HG02798 (cell line): ENCODE measurements around the gene IGSF5.
"Not testable (repeated sequence)": the region's sequence is repeated elsewhere in the genome, so short reads cannot be mapped to it uniquely, and the experiment has no call there.

Source experiments
- ATAC-seq: cut with Tn5 transposase; IDR thresholded peaks from one replicate; pipeline ENCODE4 v1.9.1; 2021; ENCODE audit warnings: mild to moderate bottlenecking; ENCODE audit not compliant: unreplicated experiment, poor library complexity

Gene IGSF5

GRCh38 chr21:39737376-39738000 is 7.5 kb upstream of the IGSF5 start:
- no peak for ATAC-seq

- ATAC-seq, result no peak
Measured at GRCh38 chr21:39738566-39738965, 6.4 kb upstream of the IGSF5 start.

GRCh38 chr21:39739531-39739930 is 5.5 kb upstream of the IGSF5 start:
- ATAC-seq, result not testable (repeated sequence)

GRCh38 chr21:39742561-39742960 is 2.4 kb upstream of the IGSF5 start:
- not testable (repeated sequence) for ATAC-seq

- not testable (repeated sequence) for ATAC-seq
Measured at GRCh38 chr21:39745332-39745731, 349 bp downstream of the IGSF5 start.

- ATAC-seq, result no peak
Measured at GRCh38 chr21:39750670-39751069, 5.7 kb downstream of the IGSF5 start.

- ATAC-seq, result no peak
Measured at GRCh38 chr21:39754811-39755210, 9.8 kb downstream of the IGSF5 start.

- ATAC-seq, result no peak
Measured at GRCh38 chr21:39756285-39756684, 11.3 kb downstream of the IGSF5 start.

DNA sequence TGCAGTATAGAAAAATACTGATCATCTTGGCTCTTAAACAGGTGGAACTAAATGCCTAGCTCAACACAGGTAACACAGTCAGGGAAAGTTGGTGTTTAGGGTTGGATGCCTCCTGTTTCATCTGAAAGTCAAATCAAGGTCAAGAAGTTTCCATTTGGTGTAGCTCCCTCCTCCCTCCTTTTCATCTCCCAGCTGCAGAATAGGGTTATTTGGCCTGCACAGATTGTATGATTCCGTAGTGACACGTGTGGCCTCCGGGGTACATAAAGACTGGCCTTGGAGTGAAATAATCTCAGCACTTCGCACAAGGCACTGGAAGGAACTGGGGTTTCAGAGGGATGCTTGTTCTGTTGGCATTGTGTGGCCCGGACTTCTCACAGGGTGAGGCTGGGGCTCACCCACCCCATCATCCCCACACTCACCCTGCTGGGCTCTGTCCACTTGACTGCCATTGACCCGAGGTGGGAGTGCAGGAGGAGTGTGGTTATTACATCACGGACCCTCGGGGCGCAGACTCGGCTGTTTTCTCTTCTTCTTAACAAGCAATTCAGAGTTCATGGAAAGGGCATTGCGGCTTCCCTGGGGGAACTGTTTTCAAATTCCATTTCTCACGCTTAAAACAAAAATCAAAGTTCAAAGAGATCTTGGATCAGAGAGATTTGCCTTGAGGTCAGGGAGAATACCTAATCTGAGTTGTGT is 18.4 kb downstream of the IGSF5 start:
- ATAC-seq, result no peak

- no peak for ATAC-seq
Measured at GRCh38 chr21:39774227-39774626, 29.2 kb downstream of the IGSF5 start.

DNA sequence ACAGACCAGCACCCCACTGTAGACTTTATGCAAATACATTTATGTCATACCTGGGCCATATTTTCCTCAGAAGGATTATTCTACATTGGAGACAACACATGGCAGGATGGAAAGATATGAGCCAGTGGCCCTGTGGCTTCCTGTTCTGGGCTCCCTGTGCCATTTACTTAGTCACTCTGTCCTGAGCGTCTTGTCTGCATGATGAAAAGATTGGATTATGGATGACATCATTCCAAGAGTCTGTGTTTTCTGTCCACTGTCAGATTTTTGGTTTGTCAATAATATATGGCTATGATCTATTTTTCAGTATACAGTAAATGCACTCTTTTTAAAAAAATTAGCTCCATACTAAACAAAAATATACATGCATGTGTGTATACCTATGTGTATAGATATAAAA is 30.8 kb downstream of the IGSF5 start:
- ATAC-seq, result no peak

DNA sequence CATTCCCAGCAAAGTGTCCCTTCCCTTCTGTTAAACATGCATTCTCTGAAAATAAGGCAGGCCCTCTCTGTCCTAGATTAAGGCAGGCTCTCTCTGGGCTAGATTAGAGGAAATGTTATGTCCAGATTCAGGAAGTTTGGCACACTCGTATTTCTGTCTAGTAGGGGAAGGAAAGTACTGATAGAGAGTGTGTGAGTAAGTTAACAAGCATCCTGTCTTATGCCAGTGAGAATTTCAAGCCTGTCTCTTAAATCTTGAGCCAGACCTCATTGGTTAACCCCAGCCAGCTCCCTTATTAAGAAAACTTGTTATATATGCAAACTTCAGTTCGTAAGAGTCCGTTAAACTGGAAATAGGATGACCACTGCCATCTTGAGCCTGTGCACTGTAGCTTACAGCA is 31.6 kb downstream of the IGSF5 start:
- no peak for ATAC-seq

- ATAC-seq, result no peak
Measured at GRCh38 chr21:39781331-39781730, 36.3 kb downstream of the IGSF5 start.

- ATAC-seq, result no peak
Measured at GRCh38 chr21:39788383-39788782, 43.4 kb downstream of the IGSF5 start.

- no peak for ATAC-seq
Measured at GRCh38 chr21:39796466-39796865, 51.5 kb downstream of the IGSF5 start.

GRCh38 chr21:39799178-39799577 is 54.2 kb downstream of the IGSF5 start:
- no peak for ATAC-seq

DNA sequence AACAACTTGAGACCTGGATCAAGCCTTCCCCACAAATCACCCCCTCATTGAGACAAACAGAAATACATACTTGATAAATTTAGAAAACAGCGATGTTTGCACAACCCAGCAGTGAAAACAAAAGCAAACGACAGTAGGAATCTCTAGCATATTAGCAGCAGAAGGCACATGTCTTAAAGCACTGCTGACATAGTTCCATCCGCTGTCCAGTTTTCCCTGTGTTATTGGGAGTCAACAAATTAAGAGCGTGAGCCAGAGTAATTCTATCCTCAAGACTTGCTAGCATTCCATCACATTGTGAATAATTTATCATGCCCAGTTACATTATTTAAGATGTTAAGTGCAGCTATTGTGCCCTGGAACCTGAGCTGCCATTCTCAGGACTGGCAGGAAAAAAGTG is 55.3 kb downstream of the IGSF5 start:
- ATAC-seq, result no peak

DNA sequence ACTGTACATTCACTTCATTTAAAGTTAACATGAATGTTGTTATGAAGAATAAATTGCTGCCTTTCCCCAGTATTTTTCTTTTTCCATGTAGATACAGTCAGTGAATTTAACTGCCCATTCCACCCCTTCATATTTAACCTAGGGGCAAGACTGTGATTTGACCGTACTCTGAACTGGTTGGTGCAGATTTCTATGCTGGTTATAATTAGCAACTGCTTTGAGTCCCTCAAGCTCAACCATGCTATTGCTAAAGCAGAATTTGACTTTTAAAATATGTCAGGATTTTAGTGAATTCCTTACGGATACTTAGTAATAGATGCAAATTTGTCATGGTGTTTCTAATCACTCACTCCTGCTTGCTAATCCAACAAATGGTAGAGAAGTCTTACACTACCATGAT is 57.2 kb downstream of the IGSF5 start:
- no peak for ATAC-seq

DNA sequence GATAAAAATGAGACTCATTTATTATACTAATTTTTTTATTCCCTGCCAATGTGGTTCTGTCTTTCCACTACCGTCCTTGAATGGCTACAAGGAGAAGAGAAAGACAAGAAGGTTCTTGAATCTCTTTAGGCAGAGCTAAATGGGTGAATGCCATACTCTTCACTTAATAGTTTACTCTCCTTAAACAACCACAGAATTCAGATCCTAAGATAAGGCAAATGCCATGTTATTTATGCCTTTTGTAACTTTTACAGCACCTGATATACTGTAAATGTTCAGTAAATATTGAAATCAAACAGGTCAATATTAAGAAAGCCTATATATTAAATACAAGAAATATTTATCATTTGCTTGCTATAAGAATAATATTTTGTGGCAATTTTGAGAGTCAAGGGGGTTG is 58.4 kb downstream of the IGSF5 start:
- ATAC-seq, result no peak

DNA sequence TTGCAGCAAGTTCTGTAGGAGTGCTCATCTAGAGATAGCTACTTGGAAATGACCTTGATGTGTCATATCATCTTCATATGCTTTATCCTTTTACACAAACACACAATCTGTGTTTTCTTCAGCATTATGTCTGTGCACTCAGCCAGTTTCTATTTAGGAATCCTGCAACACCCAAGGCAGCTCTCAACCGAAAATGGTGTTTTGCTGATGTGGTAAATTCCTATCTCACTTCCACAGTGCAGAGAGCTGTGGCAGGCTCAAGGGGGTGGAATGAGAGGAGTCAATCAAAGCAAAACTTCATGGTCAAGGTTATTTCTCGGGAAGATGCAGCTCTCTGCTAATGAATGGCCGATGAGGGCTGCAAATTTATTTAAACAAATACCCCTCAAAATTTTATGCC is 59.3 kb downstream of the IGSF5 start:
- no peak for ATAC-seq

DNA sequence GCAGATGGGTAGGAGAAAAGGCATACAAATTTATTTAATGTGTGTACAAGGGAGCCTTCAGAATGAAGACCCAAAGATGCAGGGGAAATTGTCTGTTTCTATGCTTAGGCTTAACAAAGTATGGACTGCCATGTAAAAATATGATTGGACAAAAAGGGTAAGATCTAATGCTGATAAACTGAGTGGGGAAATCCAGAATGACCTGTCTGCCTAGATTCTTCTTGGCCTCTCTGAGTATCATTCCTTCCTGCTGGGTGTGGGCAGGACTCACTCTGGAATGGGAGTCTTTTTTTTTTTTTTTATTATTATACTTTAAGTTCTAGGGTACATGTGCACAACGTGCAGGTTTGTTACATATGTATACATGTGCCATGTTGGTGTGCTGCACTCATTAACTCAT is 61.0 kb downstream of the IGSF5 start:
- ATAC-seq, result no peak

DNA sequence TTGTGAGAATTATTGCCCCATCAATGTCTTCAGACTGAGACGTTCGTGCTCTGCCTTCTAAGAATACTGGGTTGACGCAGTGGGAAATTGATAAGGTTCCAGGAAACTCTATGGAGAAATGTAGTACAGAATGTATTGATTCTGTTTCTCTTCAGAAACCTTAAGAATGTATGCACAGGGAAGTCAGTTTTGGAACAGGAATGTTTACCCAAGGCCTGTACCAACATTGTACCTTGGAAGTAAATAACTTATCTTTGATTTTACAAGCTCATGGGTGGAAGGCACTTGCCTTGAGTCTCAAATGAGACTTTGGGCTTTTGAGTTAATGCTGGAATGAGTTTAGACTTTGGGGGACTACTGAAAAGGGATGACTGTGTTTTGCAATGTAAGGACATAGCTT is 62.8 kb downstream of the IGSF5 start:
- ATAC-seq, result no peak
